AG09309 (cell line): ENCODE data around the gene TNFRSF1A.

Experiments
- DNase-seq: peaks from one replicate; pipeline ENCODE4 v3.0.0-alpha.2; 2010; ENCODE audit warnings: low read depth
- H3K4me3 ChIP-seq: 2 replicates; pipeline ENCODE4 v1.5.1; 2011; ENCODE audit warnings: mild to moderate bottlenecking, low read depth, low read length, moderate library complexity; ENCODE audit not compliant: control insufficient read depth
- CTCF ChIP-seq: IDR thresholded peaks from 2 replicates; pipeline ENCODE4 v1.5.1; 2011; ENCODE audit warnings: mild to moderate bottlenecking, low read depth, low read length, inconsistent platforms; ENCODE audit not compliant: insufficient read depth, control insufficient read depth; ENCODE audit errors: missing control alignments

TNFRSF1A gene

GRCh38 chr12:6332459-6332858 is 9.4 kb downstream of the TNFRSF1A start:
- no peak for TF ChIP-seq CTCF
- no peak for DNase-seq
- H3K4me3 ChIP-seq, result no peak overlapping the region

GRCh38 chr12:6330999-6331714 is 10.7 kb downstream of the TNFRSF1A start:
- no peak for DNase-seq
- no peak overlapping the region for H3K4me3 ChIP-seq
- TF ChIP-seq CTCF, result no peak

DNA sequence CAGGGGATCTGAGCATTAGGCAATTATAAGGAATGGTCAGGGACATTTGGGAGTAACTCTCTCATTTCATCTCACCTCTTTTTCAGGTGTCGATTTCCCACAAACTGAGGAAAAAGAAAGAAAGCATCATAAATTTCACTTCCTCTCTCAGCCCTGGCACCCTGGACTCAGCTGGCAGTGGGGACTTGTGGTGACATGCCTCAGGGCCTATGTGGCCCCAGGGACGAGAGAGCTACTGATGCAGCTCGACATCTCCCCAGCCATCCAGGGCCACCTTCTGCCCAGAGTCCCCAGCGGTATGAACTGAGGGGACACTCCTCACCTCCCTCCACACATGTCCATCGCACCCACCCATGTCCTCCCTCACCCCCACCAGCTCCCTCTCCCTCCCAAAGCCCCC is 11.7 kb downstream of the TNFRSF1A start:
- TF ChIP-seq CTCF, result no peak
- no peak for DNase-seq
- H3K4me3 ChIP-seq, result no peak overlapping the region

- H3K4me3 ChIP-seq, result no peak overlapping the region
- TF ChIP-seq CTCF, result no peak
- no peak for DNase-seq
These were observed 12.2 kb downstream of the TNFRSF1A start for GRCh38 chr12:6329703-6330064.

GRCh38 chr12:6328945-6329702 is 12.8 kb downstream of the TNFRSF1A start:
- no peak overlapping the region for H3K4me3 ChIP-seq
- no peak for TF ChIP-seq CTCF
- DNase-seq, result no peak

GRCh38 chr12:6328045-6328779 is 13.7 kb downstream of the TNFRSF1A start:
- TF ChIP-seq CTCF, result no peak
- H3K4me3 ChIP-seq, result no peak overlapping the region
- no peak for DNase-seq
